Cerebellar nuclear complex (tissue), 1 donor: ENCODE measurements around the gene WDHD1.
"Not testable (repeated sequence)": the region's sequence is repeated elsewhere in the genome, so short reads cannot be mapped to it uniquely, and the experiment has no call there.

Source experiments
- DNase-seq, 2 experiments: peaks; one replicate each; lab custom pipeline; 2025; lab: John Stamatoyannopoulos, UW

WDHD1 gene

DNA sequence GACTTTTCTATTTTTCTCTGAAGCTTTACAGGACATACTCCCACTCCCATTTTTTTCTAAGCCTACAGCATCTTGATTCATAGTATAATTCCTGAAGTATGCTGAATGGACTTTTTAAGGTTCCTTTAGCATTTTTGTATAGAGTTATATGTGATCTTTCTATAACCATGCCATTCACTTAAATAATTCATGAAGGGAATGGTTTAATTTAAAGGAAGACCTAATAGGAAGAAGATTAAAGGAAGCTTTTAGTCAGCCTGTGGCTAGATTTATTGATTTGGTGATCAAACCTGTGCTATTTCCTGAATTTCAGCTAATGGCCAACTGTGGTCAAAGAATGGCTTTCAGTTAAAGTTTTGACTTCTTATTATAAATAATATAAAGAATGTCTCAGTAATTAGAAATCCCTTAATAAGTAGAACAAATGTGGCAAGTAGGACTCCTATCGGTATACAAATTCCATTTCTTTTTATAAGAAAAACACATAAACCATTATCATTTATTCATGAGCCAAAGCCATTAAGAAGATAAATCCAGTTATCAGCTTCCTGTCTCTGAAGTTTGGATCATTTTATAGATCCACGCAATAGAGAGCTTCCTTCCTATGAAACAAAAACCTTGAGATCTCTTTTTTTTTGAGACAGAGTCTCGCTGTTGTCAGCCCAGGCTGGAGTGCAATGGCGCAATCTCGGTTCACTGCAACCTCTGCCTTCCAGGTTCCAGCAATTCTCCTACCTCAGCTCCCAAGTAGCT lies 20.6 kb upstream of the WDHD1 start:
- no peak for DNase-seq

DNA sequence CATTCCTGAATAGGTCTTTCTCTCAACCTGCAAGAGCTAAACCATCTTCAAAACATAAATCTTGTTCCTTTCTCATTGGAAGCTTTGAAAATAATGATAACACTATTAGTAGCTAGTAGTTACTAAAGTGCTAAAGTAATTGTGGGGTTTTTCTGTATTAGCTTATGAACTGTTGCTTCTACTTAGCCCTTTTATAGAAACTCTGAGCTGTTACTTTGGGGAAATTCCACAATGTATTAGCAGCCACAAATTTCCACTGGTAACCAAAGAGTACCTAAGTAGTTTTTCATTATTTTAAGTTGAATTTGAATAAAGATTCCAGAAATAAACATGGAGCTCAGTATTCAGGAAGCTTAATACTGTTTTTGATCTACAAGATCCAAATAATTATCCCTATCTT lies 18.2 kb upstream of the WDHD1 start:
- no peak for DNase-seq

- DNase-seq = no peak
These were observed 16.6 kb upstream of the WDHD1 start for GRCh38 chr14:55043528-55043927.

- no peak for DNase-seq
These were observed 11.8 kb upstream of the WDHD1 start for GRCh38 chr14:55038708-55039107.

DNA sequence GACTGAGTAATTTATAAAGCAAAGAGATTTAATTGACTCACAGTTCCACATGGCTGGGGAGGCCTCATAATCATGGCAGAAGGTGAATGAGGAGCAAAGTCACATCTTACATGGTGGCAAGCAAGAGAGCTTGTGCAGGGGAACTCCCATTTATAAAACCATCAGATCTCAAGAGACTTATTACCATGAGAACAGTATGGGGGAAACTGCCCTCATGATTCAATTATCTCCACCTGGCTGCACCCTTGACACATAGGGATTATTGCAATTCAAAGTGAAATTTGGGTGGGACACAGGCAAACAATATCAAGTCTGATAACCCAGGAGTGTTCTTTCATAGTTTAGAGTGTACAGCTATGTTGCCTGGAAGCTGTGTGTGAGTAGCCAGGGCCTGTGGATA lies 11.1 kb upstream of the WDHD1 start:
- DNase-seq = not testable (repeated sequence)

GRCh38 chr14:55031190-55031589 lies 4.3 kb upstream of the WDHD1 start:
- DNase-seq = no peak

DNA sequence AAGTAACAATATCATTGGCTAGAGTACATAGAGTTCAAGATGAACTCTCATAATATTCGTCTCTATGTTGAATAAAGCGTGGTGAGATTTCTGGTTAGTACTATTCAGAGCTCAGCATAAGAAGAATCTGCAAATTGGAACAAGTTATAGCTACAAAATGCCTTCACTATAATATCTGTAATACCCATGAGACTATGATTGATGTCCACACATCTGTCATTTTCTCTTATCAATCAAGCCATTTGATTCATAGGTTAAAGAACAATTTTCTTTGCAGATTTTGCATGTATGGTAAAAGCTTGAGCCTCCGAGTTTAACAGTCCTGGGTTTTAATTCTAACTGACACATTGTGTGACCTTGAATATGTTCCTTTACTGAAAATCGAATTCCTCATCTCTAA lies 1.6 kb upstream of the WDHD1 start:
- DNase-seq = no peak

DNA sequence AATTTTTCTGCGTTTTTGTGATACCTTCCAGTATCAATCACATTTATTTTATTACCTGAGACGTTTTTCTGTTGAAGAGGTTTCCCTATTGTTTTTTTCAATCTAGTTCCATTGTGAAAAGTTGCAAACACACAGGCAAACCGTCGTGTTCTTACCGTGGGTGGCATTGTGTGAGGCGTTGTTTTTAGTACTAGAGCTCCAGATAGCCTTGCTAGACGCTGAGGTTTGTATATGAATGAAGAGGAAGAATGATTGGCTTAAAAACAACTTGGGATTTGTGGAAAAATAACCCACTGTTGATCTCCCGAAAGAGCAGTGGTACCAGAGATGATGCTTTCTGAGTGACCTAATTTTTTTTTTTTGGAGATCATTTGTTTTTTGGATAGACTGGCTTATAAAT lies 1.2 kb upstream of the WDHD1 start:
- DNase-seq = no peak

GRCh38 chr14:55026441-55026792 lies 482 bp downstream of the WDHD1 start:
- no peak for DNase-seq

DNA sequence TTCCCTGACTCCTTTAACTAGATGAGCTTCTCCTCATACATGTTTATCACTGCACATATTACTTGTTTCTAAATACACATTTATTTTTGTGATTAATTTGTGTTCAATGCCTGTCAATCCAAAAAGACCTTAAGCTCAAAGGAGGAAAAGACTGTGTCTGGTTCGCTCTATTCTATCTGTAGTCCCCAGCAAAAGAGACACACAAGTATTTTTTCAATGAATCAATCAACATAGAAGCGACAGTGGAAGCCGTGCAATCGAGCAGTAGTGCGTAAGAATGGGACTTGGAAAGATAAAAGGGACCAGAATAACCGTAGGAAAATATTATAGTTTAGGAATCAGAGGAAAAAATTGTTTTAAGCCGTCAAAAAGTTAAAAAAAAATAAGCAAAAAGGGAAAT lies 951 bp downstream of the WDHD1 start:
- DNase-seq = no peak

GRCh38 chr14:55024365-55024764 lies 2.5 kb downstream of the WDHD1 start:
- not testable (repeated sequence) for DNase-seq

DNA sequence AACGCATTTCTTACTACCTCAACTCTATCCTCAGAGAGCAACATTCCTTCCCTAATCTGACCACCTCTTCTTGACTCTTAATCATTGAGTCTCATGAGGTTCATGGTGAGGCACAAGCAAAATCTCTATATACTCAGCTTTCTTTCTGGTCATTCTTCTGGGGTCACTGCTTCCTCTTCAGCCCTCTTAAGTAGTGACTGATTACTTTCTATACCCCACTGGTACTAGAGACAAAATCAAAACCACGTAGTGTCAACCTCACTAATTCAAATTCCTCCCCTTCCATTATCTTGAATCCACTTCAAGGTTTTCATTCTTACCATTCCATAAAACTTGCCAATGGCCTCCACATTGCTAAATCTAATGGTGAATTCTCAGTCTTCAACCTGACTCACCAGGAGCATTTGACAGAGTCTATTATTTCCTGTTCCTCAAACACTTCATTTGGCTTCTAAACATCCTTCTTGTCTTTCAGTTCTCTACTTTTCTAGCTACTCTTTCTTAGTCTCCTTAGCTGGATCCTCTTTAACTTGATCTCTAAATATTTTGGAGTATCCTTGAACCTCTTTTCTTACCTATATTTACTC lies 6.8 kb downstream of the WDHD1 start:
- DNase-seq = no peak

GRCh38 chr14:55015006-55015405 lies 11.9 kb downstream of the WDHD1 start:
- DNase-seq = no peak

DNA sequence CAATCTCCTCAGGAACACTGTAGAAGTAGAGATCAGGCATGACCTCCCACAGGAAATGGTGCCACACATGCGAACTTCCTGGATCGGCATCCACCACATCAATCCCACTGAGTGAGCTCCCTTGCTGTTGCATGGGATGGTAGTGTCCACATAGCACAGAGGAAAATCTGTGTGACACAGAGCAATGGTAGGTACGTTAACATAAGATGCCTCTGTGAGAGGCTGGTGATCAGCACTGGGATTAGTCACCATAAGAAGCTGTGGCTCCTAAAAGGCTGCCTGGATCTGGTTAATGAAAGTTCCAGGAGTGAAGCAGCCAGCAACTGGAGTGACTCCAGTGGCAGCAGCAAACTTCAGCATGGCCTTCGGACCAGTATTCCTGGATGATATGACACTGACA lies 21.8 kb downstream of the WDHD1 start:
- no peak for DNase-seq

DNA sequence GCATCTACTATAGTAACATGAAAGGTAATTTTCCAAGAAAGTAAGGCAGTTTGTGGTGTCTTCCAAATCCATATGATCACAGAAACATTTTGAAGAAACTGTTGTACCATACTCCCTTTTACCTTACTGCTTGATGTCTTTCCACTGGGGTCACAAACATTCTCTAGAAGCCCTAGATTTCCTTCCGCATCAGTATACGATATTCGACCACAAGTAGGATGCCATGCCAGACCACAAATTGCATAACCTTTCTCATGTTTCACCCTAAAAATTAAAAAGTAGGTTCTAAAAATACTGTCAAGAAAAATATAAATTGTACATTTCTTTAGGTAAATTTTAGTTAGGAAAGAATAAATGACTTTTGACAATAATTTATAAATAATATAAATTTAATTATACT lies 26.5 kb downstream of the WDHD1 start:
- no peak for DNase-seq

GRCh38 chr14:54985156-54985555 lies 41.7 kb downstream of the WDHD1 start:
- no peak for DNase-seq

DNA sequence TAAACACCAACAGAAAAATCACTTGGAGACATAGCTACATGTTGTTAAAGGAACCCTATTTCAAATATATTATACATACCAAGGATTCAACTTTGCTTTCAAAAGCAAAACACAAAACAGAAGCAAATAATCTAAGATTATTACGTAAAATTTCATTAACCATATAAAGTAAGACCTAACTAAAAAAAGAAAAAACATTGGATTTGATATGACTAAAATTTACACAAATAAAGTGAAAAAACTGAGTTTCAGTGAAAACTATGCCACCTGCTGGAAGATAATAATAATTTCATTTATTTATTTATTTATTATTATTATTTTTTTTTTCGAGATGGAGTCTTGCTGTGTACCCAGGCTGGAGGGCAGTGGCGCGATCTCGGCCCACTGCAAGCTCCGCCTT lies 45.2 kb downstream of the WDHD1 start:
- DNase-seq = no peak

DNA sequence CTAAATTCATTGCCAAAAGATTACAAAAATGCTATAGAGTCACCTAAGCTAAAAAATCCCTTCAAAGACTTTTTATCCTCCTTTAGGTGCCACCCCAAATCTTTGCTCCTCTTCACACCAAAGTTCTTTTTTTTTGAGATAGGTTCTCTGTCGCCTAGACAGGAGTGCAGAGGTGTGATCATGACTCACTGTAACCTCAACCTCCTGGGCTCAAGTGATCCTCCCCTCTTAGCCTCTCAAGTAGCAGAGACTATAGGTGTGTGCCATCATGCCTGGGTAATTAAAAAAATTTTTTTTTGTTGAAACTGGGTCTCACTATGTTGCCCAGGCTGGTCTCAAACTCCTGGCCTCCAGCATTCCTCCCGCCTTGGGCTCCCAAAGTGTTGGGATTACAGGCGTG lies 47.9 kb downstream of the WDHD1 start:
- DNase-seq = no peak

- DNase-seq = no peak
These were observed 50.6 kb downstream of the WDHD1 start for GRCh38 chr14:54976316-54976715.

GRCh38 chr14:54975856-54976255 lies 51.0 kb downstream of the WDHD1 start:
- no peak for DNase-seq

GRCh38 chr14:54974788-54975414 lies 52.0 kb downstream of the WDHD1 start:
- DNase-seq = no peak

GRCh38 chr14:54967496-54967895 lies 59.4 kb downstream of the WDHD1 start:
- DNase-seq = no peak

DNA sequence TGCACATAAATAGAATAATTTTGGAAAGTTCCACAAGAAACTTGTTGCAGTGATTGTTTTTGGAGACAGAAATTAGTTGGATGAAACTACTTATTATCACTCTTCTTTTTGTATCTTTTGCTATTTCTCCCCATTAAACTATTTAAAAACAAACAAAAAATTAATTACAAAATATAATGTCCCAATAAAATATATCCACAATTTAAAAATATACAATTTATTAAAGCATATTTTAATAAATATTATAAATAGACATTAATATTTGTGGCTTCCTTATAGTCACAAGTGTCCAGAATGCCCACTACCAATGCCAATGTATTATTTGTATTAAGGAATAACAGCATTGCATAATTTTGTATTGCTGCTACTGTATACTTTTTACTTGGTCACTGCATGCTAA lies 71.8 kb downstream of the WDHD1 start:
- DNase-seq = no peak

GRCh38 chr14:54953609-54954008 lies 73.3 kb downstream of the WDHD1 start:
- not testable (repeated sequence) for DNase-seq
